Tibial nerve (tissue), 3 donors: Measurements from ENCODE around the gene CFDP1.

Source experiments
- POLR2A ChIP-seq, 2 donors: fragments of 450-650 bp; IDR thresholded peaks; one replicate each; pipeline ENCODE4 v1.6.1; 2017; ENCODE audit warnings: antibody characterized with exemption in 2 of 2, mild to moderate bottlenecking in 2 of 2, moderate library complexity in 2 of 2
- TF ChIP-seq, protein P1 (sequence below), 5 experiments: fragments of 200-600 bp in 3 of 5; fragments of 450-650 bp in 2 of 5; sonication (generic) in 3 of 5; IDR thresholded peaks; one replicate each; pipeline ENCODE4 v1.5.1; 2016 to 2019; ENCODE audit warnings: antibody characterized with exemption in 5 of 5, mild to moderate bottlenecking in 3 of 5, moderate library complexity in 2 of 5

DNA sequence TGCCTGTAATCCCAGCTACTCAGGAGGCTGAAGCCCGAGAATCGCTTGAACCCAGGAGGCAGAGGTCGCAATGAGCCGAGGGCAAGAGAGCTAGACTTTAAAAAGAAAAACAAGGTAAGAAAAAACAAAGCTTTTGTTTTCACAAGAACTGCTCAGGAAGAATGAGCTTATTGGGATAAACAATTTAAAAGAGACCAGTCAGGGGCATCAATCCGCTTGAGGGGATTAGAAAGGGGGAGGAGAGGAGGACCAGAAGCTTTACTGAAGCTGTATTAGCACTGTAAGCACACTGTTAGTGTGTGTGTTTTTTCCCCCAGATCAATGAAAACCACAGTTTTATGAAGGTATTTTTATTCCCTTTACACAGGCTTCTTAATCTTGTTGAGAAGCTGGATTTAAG lies 22.4 kb upstream of the CFDP1 start:
- TF ChIP-seq, protein P1, sequence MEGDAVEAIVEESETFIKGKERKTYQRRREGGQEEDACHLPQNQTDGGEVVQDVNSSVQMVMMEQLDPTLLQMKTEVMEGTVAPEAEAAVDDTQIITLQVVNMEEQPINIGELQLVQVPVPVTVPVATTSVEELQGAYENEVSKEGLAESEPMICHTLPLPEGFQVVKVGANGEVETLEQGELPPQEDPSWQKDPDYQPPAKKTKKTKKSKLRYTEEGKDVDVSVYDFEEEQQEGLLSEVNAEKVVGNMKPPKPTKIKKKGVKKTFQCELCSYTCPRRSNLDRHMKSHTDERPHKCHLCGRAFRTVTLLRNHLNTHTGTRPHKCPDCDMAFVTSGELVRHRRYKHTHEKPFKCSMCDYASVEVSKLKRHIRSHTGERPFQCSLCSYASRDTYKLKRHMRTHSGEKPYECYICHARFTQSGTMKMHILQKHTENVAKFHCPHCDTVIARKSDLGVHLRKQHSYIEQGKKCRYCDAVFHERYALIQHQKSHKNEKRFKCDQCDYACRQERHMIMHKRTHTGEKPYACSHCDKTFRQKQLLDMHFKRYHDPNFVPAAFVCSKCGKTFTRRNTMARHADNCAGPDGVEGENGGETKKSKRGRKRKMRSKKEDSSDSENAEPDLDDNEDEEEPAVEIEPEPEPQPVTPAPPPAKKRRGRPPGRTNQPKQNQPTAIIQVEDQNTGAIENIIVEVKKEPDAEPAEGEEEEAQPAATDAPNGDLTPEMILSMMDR (IDR thresholded peaks at IDR 0.05), result no peak
- TF ChIP-seq POLR2A (IDR thresholded peaks at IDR 0.05), result no peak
